ENCODE measurements around the gene DIO3. TPM values are rescaled to one million over a fixed set of nuclear protein-coding genes. Genes with fewer than 3 reads are reported as not detected.

The DIO3 gene
- total and polyA plus RNA-seq, 2 of the 4 experiments (the other 2 are of a cell fraction): not detected

- intact Hi-C loops (cut with micrococcal nuclease) (no loop called here), dilution Hi-C loops (cut with HindIII; ENCODE audit: low sequenced_read_pairs, unreplicated experiment) (no loop called here), in situ Hi-C loops (cut with MboI; ENCODE audit: low sequenced_read_pairs) (no loop called here)
- H3K4me3 ChIP-seq (ENCODE audit: insufficient read depth, low read depth, low read length): no peak overlapping the region
- ChIA-PET CTCF (no interaction called here), POLR2A (ENCODE audit: unreplicated experiment) (no interaction called here)
- 63% methylated on average over 7 of the region's 13 CpGs; no CpG with 5 or more reads in 1 of the 2 experiments for WGBS, 2 experiments (ENCODE audit: extremely low coverage in 2 of 2, insufficient read length in 1 of 2)
- no peak overlapping the region for H3K9ac ChIP-seq (ENCODE audit: low read depth, low read length)
- no peaks in the 10 kb centered on the region for H3K9me1 ChIP-seq (ENCODE audit: insufficient read depth, low read length)
- no peaks in the 10 kb centered on the region for H4K20me1 ChIP-seq (ENCODE audit: insufficient read depth, low read length)
- DNase-seq (no peak), ATAC-seq (ENCODE audit: low read depth) (no peak)
- H3K18ac ChIP-seq (ENCODE audit: low read depth, low read length): no peak overlapping the region
- H3K36me3 ChIP-seq (ENCODE audit: control insufficient read depth, insufficient read depth, low read length): no peaks in the 10 kb centered on the region
- no peak overlapping the region for H2BK5ac ChIP-seq (ENCODE audit: low read depth, low read length, poor library complexity, severe bottlenecking)
- TF ChIP-seq RAD21 (IDR thresholded peaks at IDR 0.05; ENCODE audit: low read length): no peak
- H3K27ac ChIP-seq (ENCODE audit: insufficient read depth, low read length): no peak overlapping the region
- no peak overlapping the region for H2BK15ac ChIP-seq (ENCODE audit: low read depth, low read length)
- no peak overlapping the region for H4K8ac ChIP-seq (ENCODE audit: low read depth in 2 of 2, low read length in 2 of 2)
- H3K9me3 ChIP-seq (ENCODE audit: control insufficient read depth, insufficient read depth, low read length): peaks cover 5% of the 10 kb centered on the region; the same call in 1 of the 2 replicates
- no peak overlapping the region for H3K4me2 ChIP-seq (ENCODE audit: low read depth, low read length)
- H2BK20ac ChIP-seq (ENCODE audit: low read depth, low read length): no peak overlapping the region
- H3K27me3 ChIP-seq (ENCODE audit: control insufficient read depth, insufficient read depth, low read length): peaks cover 33% of the 10 kb centered on the region; the same call in 1 of the 2 replicates
- no peak overlapping the region for H3K56ac ChIP-seq (ENCODE audit: extremely low read depth, insufficient read depth, low read length)
- H3K23ac ChIP-seq (ENCODE audit: low read depth, low read length): no peak overlapping the region
- H2AK9ac ChIP-seq (replicated peaks; ENCODE audit: low read depth, low read length, poor library complexity): no peak overlapping the region
- no peaks in the 10 kb centered on the region for H3K4me1 ChIP-seq (ENCODE audit: control insufficient read depth, insufficient read depth, low read length)
- H2AFZ ChIP-seq (replicated peaks; ENCODE audit: low read length, poor library complexity): peak overlapping the region; percentile 32
- no peaks in the 10 kb centered on the region for H3K79me1 ChIP-seq (ENCODE audit: low read depth in 1 of 2, low read length in 2 of 2)
- no peak overlapping the region for H2AK5ac ChIP-seq (ENCODE audit: low read depth, low read length)
- H4K5ac ChIP-seq (ENCODE audit: low read depth, low read length): no peak overlapping the region
- no peak overlapping the region for H4K91ac ChIP-seq (ENCODE audit: insufficient read depth, low read depth, low read length)
- no peak overlapping the region for H3K4ac ChIP-seq (ENCODE audit: low read depth, low read length)
- no TSS peak for BruUV-seq (replicated peaks)
- H2BK120ac ChIP-seq (ENCODE audit: low read depth, low read length): no peak overlapping the region
- no peak overlapping the region for H3K14ac ChIP-seq (replicated peaks; ENCODE audit: low read depth, low read length)
These were observed 4.6 kb upstream of the DIO3 start for GRCh38 chr14:101556566-101557320.

All from IMR-90 (cell line).